Liver (tissue), 3 donors: ENCODE measurements around the gene NSUN4.

Source experiments
- CTCF ChIP-seq: fragments of 150-350 bp; IDR thresholded peaks from 2 replicates; pipeline ENCODE4 v1.5.1; 2017; ENCODE audit warnings: improper control_type of control experiment, low read depth, low read length; ENCODE audit not compliant: missing input control
- FOXA1 ChIP-seq: IDR thresholded peaks from 2 replicates; pipeline ENCODE4 v1.6.1; 2016; ENCODE audit warnings: antibody characterized with exemption
- GABPA ChIP-seq, 2 donors: IDR thresholded peaks in 1 of 2; conservative IDR thresholded peaks in 1 of 2; 2 replicates each; pipeline ENCODE4 v1.6.1; 2016; ENCODE audit warnings: antibody characterized with exemption in 2 of 2, mild to moderate bottlenecking in 1 of 2, moderate library complexity in 1 of 2
- MAX ChIP-seq: IDR thresholded peaks from 2 replicates; pipeline ENCODE4 v1.6.1; 2016; ENCODE audit warnings: antibody characterized with exemption
- RAD21 ChIP-seq, 2 donors: IDR thresholded peaks; 2 replicates each; pipeline ENCODE4 v1.6.1; 2016; ENCODE audit warnings: antibody characterized with exemption in 2 of 2, mild to moderate bottlenecking in 2 of 2
- donor health status: healthy.
- donor health status: healthy.

DNA sequence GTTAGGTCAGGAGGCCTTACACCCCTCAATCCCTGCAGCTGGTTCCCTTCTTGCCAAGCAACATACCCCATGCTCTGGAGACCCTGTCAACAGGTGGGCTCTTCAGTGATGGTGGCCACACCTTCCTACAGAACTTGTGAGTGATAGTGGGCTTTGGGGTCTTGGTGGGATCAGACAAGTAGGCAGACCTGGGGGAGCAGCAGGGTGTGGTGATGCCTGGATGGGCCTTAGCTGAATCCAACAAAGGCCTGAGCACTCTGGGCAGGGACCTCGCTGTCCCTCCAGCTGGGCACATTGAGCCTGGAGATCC lies 68.4 kb downstream of the NSUN4 start:
- TF ChIP-seq CTCF (no peak), GABPA (IDR thresholded peaks at IDR 0.05 in 1 of 2, conservative IDR thresholded peaks at IDR 0.05 in 1 of 2) (no peak), MAX (no peak), RAD21 (IDR thresholded peaks at IDR 0.05) (no peak), FOXA1 (no peak)
